ENCODE results near the gene IL20RB. TPM values are rescaled to one million over a fixed set of nuclear protein-coding genes. Genes with fewer than 3 reads are reported as not detected.

Gene IL20RB
- total RNA-seq, 3 donors from 2014 or later = 1.0 to 1.5 (median 1.1) TPM

DNA sequence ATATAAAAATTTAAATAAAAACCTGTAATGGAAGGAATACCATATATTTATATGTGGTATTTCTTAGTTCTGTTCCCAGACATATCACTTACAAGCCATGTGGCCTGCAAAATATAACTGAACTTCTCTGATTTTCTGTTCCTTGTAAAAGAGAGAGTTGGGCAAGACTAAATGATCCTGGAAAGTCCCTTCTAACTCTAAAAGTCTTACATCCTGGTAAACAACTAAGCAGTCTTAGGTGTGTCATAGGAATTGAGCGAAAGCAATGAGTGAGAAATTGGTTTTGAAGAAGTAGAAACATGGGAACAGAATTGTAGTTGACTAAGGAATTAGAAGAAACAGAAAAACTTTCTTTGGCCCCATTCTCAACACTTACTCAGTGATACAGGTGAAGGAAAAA lies 25.3 kb upstream of the IL20RB start:
- Mint-ChIP-seq H3K36me3 (ENCODE audit: insufficient read depth) (peaks cover 41% of the 10 kb centered on the region), H3K4me3 (no peak overlapping the region), H3K27me3 (ENCODE audit: low read depth) (no peaks in the 10 kb centered on the region), H3K4me1 (ENCODE audit: low read depth) (peaks cover 60% of the 10 kb centered on the region), H3K9me3 (no peaks in the 10 kb centered on the region)
- peak; percentile 25 to 55 for ATAC-seq
- no peak for DNase-seq

DNA sequence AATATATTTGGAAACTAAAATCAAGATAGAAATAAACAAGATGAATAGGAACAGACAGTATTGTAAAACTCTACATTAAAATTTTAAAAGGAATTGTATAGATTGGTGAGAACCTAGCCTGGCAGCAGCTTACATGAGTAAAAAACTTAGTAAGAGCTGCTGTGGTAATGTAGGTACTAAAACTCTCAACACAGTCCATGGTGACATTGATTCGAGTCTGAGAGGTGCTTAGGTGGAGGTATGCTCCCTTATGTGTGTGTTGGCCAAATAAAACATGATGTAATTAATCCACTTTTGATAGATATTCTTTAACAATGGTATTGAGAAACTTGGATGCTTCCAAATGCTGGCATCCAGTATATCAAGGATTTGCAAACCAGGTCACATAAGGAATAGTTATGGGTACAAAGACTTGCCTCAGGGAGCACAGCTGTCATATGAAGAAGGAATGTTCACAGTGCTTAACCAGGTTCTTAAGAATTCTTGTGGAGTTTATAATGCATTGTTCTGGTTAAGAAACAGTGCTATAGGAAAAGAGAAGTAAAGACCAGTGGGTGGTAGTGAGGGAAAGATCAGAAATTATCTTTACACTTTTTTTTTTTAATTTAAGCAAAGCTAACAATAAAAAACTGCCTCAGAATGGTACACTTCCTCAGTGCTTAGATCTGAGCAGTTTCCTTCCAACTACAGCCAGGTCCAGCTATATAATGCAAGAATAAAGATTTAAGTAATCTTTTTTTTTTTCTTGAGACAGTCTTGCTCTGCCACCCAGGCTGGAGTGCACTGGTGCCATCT lies 24.6 kb upstream of the IL20RB start:
- Mint-ChIP-seq H3K36me3 (ENCODE audit: insufficient read depth) (peaks cover 40% of the 10 kb centered on the region), H3K27me3 (ENCODE audit: low read depth) (no peaks in the 10 kb centered on the region), H3K4me3 (no peak overlapping the region), H3K4me1 (ENCODE audit: low read depth) (peaks cover 61% of the 10 kb centered on the region), H3K9me3 (no peaks in the 10 kb centered on the region)
- DNase-seq (no peak), ATAC-seq (peak; percentile 21 to 48)

DNA sequence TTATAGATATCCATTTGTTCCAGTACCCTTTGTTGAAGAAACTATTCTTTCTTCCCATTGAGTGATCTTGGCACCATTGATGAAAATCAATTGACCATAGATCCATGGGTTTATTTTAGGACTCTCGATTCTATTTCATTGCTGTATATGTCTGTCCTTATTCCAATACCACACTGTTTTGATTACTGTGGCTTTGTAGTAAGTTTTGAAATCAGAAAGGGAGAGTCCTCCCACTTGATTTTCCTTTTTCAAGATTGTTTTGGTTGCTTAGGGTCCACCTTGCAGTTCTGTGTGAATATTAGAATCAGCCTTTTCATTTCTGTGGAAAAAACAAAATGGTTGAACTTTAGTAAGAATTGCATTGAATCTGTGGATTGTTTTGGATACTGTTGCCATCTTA lies 20.6 kb upstream of the IL20RB start:
- H3K27me3 Mint-ChIP-seq (ENCODE audit: low read depth) = no peaks in the 10 kb centered on the region
- H3K36me3 Mint-ChIP-seq (ENCODE audit: insufficient read depth) = peaks cover 29% of the 10 kb centered on the region
- H3K4me1 Mint-ChIP-seq (ENCODE audit: low read depth) = peaks cover 68% of the 10 kb centered on the region

DNA sequence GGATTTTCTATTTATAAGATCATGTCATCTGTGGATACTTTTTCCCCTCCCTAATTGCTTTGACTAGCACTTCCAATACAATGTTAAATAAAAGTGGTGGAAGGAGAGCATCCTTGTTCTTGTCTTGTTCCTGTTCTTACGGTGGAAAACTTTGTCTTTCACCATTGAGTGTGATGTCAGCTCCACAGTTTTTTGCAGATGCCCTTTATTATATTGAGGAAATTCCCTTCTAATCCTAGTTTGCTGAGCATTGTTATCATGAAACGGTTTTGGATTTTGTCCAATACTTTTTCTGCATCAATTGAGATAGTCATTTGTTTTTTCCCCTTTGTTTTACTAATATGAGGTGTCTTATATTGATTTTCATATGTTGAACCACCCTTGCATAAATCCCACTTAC lies 19.9 kb upstream of the IL20RB start:
- Mint-ChIP-seq H3K27me3 (ENCODE audit: low read depth) (no peaks in the 10 kb centered on the region), H3K4me1 (ENCODE audit: low read depth) (peaks cover 69% of the 10 kb centered on the region), H3K9me3 (no peaks in the 10 kb centered on the region), H3K36me3 (ENCODE audit: insufficient read depth) (peaks cover 32% of the 10 kb centered on the region), H3K4me3 (no peak overlapping the region)
- ATAC-seq (no peak), DNase-seq (no peak)

More for the DNA sequence above, 20.6 kb upstream of the IL20RB start:
- no peak for ATAC-seq
- Mint-ChIP-seq H3K4me3 (no peak overlapping the region), H3K9me3 (no peaks in the 10 kb centered on the region)
- no peak for DNase-seq

DNA sequence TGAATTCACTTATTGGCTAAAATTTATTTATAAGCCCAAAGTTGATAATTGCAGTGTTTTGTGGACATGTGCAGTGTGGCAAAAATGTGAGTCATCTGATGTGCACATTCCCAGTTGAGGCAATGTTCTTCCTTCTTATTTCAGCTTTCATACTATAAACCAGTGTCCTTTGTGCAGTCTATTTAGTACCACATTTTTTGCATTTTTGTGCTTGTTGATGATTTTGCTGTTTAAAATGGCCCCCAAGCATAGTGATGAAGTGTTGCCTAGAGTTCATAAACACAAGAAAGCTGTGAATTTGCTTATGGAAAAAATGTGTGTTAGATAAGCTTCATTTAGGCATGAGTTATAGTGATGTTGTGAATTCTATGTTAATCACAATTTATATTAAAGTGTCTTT lies 19.4 kb upstream of the IL20RB start:
- H3K4me3 Mint-ChIP-seq = no peak overlapping the region
- no peaks in the 10 kb centered on the region for H3K27me3 Mint-ChIP-seq (ENCODE audit: low read depth)
- no peak for DNase-seq
- no peak for ATAC-seq
- peaks cover 69% of the 10 kb centered on the region for H3K4me1 Mint-ChIP-seq (ENCODE audit: low read depth)
- H3K9me3 Mint-ChIP-seq = no peaks in the 10 kb centered on the region
- peaks cover 28% of the 10 kb centered on the region for H3K36me3 Mint-ChIP-seq (ENCODE audit: insufficient read depth)

DNA sequence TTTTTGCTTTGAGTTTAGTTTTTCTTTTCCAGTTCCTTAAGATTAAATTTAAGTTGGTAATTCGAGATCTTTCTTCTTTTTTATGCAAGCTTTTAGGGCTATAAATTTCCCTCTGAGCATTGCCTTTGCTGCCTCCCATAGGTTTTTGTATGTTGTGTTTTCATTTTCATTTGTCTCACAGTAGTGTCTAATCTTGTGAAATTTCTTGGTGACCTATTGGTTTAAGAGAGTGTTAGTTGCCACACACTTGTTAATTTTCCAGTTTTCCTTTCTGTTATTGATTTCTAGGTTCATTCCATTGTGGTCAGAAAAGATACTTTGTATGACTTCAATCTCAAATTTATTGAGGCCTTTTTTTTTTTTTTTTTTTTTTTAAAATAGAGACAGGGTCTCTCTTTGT lies 18.3 kb upstream of the IL20RB start:
- DNase-seq (no peak), ATAC-seq (no peak)
- peaks cover 70% of the 10 kb centered on the region for H3K4me1 Mint-ChIP-seq (ENCODE audit: low read depth)
- peak overlapping the region; percentile 41 for H3K4me3 Mint-ChIP-seq
- H3K27me3 Mint-ChIP-seq (ENCODE audit: low read depth) = no peaks in the 10 kb centered on the region
- H3K9me3 Mint-ChIP-seq = no peaks in the 10 kb centered on the region
- H3K36me3 Mint-ChIP-seq (ENCODE audit: insufficient read depth) = peaks cover 26% of the 10 kb centered on the region

DNA sequence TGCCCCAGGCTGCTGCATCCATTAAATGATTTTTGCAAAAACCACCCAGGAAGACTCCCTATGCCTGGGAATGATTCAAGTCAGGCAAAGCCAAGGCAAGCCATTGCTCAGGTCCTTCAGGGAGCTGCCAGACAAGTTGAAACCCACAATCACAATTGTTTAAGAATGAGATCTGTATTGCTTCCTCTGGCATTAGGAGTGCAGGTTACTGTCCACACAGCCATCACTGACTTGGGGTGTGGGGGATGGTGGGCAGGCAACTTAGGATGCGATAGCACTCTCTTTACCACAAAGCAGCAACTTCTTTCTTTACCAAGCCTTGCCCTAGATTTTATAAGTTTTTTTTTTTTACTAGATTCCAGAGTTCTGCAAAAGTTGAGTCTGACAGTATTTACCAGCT lies 15.0 kb upstream of the IL20RB start:
- Mint-ChIP-seq H3K4me3 (no peak overlapping the region), H3K27me3 (ENCODE audit: low read depth) (no peaks in the 10 kb centered on the region), H3K36me3 (ENCODE audit: insufficient read depth) (peaks cover 30% of the 10 kb centered on the region), H3K4me1 (ENCODE audit: low read depth) (peaks cover 63% of the 10 kb centered on the region), H3K9me3 (no peaks in the 10 kb centered on the region)
- no peak for DNase-seq
- ATAC-seq = no peak

DNA sequence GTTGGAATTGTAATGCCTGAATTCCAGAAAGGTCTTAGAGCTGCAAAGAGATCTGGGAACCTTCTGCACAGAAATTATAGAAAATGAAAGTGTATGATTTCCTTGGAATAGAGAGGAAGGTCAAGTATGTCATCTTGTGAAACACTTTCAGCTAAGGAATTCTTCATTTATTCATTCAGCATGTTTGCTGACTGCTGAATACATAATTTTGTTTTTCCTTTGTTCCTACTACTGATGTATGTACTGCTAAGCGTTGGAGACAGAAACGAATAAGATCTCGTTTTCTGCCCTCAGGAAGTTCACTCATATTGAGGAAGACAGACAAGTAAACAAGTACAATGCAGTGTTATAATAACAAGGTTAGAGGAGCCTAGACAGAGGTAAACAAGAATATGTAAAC lies 14.3 kb upstream of the IL20RB start:
- H3K27me3 Mint-ChIP-seq (ENCODE audit: low read depth) = no peaks in the 10 kb centered on the region
- DNase-seq = no peak
- no peaks in the 10 kb centered on the region for H3K9me3 Mint-ChIP-seq
- H3K4me1 Mint-ChIP-seq (ENCODE audit: low read depth) = peaks cover 58% of the 10 kb centered on the region
- H3K4me3 Mint-ChIP-seq = no peak overlapping the region
- H3K36me3 Mint-ChIP-seq (ENCODE audit: insufficient read depth) = peaks cover 29% of the 10 kb centered on the region
- no peak for ATAC-seq

DNA sequence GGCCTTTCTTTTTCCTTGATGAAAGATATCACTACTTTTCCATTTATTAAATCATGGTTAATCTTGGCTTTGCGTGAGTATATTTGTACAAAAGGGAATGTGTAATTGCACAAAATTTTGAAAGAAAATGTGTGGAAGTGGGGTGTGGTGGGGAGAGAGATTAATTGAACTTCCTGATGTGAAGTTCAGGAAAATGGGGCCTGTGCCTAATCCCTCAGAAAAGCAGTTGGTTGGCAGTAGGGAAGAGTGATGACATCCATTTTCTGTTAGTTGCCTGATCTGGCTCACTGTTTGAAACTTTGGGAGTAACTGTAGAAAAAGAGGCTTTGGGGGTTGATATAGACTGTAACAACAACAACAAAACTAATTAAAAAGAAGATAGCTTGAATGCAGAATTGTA lies 10.8 kb upstream of the IL20RB start:
- ATAC-seq = no peak
- Mint-ChIP-seq H3K36me3 (ENCODE audit: insufficient read depth) (peaks cover 31% of the 10 kb centered on the region), H3K4me1 (ENCODE audit: low read depth) (peaks cover 35% of the 10 kb centered on the region), H3K27me3 (ENCODE audit: low read depth) (no peaks in the 10 kb centered on the region), H3K4me3 (no peak overlapping the region), H3K9me3 (no peaks in the 10 kb centered on the region)
- DNase-seq = no peak

DNA sequence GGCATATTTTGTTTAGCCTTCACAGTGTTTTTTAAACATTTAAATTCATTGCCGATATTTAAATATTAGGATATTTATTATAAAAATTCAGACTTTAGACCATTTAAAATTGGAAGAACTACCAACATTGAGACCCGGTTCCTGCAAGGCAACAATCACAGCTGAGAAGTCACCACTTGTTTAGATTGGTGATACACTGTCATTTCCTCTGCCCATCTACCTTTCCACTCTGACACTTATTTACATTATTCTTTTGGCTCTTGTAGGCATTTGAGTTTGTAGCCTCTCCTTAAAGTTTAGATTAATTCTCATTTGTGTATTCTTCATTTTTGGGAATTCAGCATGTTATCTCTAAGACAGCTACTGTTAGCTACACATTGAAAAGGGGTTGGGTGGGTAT lies 10.3 kb upstream of the IL20RB start:
- H3K27me3 Mint-ChIP-seq (ENCODE audit: low read depth) = no peaks in the 10 kb centered on the region
- peaks cover 30% of the 10 kb centered on the region for H3K4me1 Mint-ChIP-seq (ENCODE audit: low read depth)
- ATAC-seq = no peak

DNA sequence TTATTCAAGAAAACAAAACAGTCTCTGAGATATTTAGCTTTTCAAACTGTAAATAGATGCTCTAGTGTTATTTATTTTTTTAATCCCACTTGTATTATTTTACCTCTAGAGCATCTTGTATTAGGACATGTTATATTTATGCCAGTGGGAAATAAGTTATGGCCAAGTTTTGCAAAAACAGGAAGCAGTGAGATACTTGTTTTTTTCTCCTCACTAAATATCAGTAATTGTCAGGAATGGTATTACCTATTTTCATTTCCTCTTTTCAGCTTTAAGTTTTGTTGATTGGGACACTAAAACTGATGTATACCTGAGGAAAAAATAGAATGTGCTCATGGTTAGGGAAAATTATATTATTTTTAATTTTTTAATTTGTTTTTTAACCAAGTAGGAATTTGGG lies 8.6 kb upstream of the IL20RB start:
- Mint-ChIP-seq H3K9me3 (no peaks in the 10 kb centered on the region), H3K36me3 (ENCODE audit: insufficient read depth) (peaks cover 23% of the 10 kb centered on the region), H3K27me3 (ENCODE audit: low read depth) (no peaks in the 10 kb centered on the region), H3K4me1 (ENCODE audit: low read depth) (peaks cover 16% of the 10 kb centered on the region), H3K4me3 (no peak overlapping the region)
- ATAC-seq (no peak), DNase-seq (no peak)

More for the DNA sequence above, 10.3 kb upstream of the IL20RB start:
- no peak for DNase-seq
- Mint-ChIP-seq H3K9me3 (no peaks in the 10 kb centered on the region), H3K4me3 (no peak overlapping the region), H3K36me3 (ENCODE audit: insufficient read depth) (peaks cover 30% of the 10 kb centered on the region)

DNA sequence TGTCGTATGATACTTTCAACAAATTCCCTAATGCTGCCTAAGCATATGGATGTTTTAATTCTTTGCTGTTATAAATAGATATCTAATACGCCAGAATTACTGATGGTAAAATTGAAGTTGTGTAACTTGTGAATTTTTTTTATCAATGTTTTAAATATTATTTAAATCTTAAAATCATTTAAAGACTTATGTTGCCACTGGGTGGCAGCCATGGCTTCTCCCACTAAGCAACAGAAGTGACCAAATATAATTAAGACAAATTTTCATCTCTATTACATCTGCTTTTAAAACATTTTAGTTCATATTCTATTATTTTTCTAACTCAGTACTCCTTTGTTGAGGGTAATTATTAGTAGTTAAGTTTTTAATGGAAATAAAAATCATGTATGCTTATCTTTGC lies 8.1 kb upstream of the IL20RB start:
- Mint-ChIP-seq H3K36me3 (ENCODE audit: insufficient read depth) (peaks cover 20% of the 10 kb centered on the region), H3K4me1 (ENCODE audit: low read depth) (peaks cover 16% of the 10 kb centered on the region), H3K27me3 (ENCODE audit: low read depth) (no peaks in the 10 kb centered on the region), H3K4me3 (no peak overlapping the region), H3K9me3 (no peaks in the 10 kb centered on the region)
- ATAC-seq (no peak), DNase-seq (no peak)

DNA sequence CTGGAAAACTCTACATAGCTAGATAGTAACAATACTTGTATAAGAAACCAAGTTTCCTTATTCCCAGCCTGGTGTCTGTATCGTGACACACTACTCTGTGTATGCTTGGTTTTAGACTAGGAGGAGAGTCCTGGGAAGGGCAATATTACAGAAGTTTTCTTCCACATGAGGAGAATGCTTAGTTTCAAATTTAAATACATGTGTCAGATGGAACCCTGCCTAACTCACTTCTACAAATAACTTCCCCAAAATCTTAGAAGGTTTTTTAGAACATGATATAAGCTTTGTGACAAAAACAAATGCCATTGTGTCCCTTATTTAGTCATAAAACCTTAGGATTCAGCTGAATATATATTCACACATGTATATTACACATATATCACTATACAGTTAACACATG lies 7.2 kb upstream of the IL20RB start:
- Mint-ChIP-seq H3K4me1 (ENCODE audit: low read depth) (peaks cover 25% of the 10 kb centered on the region), H3K9me3 (no peaks in the 10 kb centered on the region), H3K36me3 (ENCODE audit: insufficient read depth) (peaks cover 18% of the 10 kb centered on the region), H3K27me3 (ENCODE audit: low read depth) (no peaks in the 10 kb centered on the region), H3K4me3 (no peak overlapping the region)
- no peak for ATAC-seq
- no peak for DNase-seq

DNA sequence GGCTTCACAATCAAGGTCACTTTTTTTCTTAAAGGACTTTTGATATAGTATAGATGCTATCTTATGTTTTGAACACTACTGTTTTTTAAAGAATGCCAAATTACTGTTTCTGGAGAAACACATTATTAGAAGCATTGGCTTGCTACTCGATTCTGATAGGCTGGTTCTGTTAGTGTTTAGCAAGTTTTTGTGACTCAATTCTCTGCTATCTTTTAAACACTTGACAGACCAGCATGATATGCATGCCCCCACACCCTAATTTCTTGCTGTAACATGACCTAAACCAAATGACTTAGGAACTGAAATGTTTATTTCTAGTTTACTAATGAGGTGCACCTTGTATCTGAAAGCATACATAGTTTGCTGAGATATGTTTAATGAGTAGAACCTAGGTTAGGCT lies 5.5 kb upstream of the IL20RB start:
- Mint-ChIP-seq H3K4me3 (no peak overlapping the region), H3K36me3 (ENCODE audit: insufficient read depth) (peaks cover 10% of the 10 kb centered on the region), H3K27me3 (ENCODE audit: low read depth) (no peaks in the 10 kb centered on the region), H3K4me1 (ENCODE audit: low read depth) (peaks cover 23% of the 10 kb centered on the region), H3K9me3 (no peaks in the 10 kb centered on the region)
- ATAC-seq (no peak), DNase-seq (no peak)

DNA sequence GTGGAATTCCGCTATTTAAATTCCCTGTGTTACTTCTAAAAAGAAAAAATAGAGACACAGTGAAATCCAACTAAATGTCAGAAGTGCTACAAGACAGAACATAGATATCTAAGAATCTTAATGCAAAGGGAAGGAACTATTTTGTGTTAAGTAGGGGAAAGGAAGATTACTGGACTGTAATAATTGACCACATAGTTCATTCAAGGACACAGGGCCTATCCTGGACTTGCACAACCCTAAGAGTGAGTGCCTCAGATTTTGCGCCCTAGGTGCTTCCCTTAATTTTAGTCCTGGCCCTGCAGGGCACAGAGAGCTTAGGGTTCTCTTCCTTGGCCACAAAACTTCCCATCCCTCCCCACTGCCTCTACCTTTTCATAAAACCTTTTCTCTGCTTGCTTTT lies 3.5 kb upstream of the IL20RB start:
- Mint-ChIP-seq H3K27me3 (ENCODE audit: low read depth) (no peaks in the 10 kb centered on the region), H3K9me3 (no peaks in the 10 kb centered on the region), H3K36me3 (ENCODE audit: insufficient read depth) (peaks cover 5% of the 10 kb centered on the region), H3K4me1 (ENCODE audit: low read depth) (peaks cover 15% of the 10 kb centered on the region), H3K4me3 (no peak overlapping the region)
- DNase-seq (no peak), ATAC-seq (no peak)
